ENCODE data around the gene SETD2.
A peak's percentile ranks its signal among the peaks of the same experiment; 100 is the strongest.
"Not testable (repeated sequence)": the region's sequence is repeated elsewhere in the genome, so short reads cannot be mapped to it uniquely, and the experiment has no call there.

SETD2 gene

DNA sequence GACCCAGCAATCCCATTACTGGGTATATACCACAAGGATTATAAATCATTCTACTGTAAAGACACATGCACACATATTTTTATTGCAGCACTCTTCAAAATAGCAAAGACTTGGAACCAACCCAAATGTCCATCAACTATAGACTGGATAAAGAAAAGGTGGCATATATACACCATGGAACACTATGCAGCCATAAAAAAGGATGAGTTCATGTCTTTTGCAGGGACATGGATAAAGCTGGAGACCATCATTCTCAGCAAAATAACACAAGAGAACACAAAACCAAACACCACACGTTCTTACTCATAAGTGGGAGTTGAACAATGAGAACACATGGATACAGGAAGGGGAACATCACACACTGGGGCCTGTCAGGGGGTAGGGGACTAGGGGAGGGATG is 137.5 kb downstream of the SETD2 start:
- DNase-seq, result not testable (repeated sequence)

DNA sequence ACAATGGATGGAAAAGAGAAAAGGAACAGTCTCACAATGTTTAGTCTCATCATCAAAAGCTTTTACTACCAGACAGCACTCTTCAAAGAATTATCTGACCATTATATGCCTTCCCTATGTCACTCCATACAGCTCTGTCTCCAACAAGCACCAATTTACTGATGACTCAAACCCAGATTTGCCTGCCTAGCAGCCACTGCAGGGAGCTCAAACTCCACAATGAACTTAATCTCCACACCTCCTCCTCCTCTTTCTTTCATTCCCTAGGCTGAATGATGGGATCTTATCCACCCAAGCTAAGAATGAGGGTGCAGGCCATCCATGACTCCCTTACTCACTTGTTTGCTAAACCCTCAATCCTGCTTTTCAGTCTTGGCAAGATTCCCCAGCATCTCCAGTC is 139.0 kb downstream of the SETD2 start:
- no peak for DNase-seq

DNA sequence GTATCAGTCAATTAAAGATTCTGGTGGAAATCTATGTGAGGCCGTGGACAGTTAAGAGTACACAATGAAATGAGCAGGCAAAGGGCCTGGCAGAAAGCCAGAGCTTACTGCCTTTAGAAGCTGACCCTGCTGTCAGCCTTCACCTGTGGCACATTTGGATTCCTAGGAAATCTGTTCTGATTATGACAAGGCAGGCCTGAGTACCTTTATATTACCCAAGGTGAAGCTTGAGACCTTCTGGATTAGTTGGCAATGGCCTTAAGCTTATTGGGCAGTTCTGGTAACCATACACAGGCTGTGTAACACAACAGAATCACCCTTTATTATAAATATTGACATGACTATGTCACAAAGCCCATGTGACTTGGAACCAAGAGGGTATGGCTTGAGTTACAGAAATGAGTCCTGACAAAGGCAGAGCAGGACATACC is 141.3 kb downstream of the SETD2 start:
- DNase-seq, result no peak

DNA sequence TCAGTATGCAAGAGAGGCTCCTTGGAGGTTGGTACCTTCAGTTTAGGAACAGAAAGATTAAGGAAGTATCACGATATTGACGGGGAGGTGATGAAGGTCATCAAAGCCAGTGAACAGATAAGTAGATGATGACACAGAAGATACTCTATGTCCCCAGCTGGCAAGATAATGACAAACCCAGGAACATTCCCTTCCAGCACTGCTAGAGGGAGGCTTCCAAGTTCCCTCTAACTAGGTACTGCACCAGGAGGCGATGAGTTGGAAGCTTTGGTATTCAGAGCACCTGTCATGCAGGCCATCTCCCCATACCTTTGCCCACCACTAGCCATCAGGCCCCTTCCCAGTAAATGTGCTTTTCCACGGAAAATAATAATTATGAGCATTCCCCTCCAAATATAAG is 143.6 kb downstream of the SETD2 start:
- no peak for DNase-seq

DNA sequence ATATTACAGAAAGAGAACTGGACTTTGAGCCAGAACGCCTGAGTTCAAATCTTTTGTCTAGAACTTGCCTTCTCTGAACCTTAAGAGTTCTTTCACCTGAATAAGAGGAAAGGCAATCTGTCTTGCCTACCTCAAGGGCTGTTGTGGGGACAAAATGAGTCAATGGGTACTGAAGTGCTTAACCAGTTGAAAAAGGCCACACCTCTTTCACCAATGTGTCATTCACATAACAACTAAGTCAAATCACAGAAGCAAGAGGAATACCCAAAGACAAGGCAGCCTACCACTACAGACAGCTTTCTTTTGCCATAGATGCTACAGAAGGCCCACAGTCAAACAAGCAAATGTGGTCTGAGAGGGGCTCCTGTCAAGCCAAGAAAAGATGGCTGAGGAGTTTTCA is 144.7 kb downstream of the SETD2 start:
- peak; percentile 58 for DNase-seq

DNA sequence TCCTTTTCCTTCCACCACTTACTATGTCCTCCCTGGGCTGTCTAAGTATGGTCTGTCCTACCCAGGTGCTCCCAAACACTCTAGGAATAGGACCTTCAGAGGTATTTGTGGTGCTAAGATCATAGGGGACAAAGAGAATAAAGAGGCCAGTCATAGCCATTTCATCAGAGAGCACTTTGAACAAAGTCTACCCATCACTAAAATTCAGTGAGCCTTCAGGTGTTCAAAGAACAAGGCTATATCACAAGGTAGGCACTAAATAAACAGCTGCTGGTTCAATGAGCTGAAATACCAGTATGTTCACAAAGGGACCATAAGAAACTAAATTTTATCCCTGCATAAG is 145.7 kb downstream of the SETD2 start:
- DNase-seq, result no peak

DNA sequence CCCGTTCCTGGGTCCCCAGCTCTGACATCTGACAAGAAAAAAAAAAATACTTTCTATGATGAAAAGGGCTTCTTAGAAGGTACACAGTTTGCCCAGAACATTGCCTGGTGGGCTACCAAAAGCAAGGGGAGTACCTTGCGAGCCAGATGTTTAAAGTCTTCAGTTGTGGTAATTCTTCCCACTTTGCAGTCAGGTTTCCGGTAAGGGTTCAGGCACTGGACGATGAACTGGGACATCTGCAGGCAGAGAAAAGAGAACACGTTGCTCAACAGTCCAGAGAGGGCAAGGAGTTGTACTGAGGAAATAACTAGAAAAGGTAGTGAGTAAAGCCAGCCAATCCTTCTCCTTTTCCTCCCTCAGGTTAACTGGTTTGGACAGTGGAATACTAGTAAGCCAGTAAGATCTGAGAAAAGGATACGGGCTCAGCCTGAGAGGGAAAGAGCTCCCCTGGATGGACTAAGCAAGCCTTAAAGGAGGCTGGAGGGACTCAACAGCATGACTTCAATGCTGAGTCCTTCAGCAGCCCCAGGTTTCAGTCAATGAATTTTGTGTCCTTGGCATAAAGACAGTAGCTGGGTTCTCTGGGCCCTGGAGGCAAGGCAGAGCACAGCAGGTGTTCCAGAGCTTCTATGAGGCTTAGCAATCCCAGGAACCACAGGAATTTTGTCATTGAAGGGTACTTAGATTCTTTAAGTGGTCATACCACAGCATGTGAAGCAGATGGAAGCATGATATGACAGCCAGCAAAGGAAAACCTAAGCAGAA is 146.2 kb downstream of the SETD2 start:
- no peak for DNase-seq

DNA sequence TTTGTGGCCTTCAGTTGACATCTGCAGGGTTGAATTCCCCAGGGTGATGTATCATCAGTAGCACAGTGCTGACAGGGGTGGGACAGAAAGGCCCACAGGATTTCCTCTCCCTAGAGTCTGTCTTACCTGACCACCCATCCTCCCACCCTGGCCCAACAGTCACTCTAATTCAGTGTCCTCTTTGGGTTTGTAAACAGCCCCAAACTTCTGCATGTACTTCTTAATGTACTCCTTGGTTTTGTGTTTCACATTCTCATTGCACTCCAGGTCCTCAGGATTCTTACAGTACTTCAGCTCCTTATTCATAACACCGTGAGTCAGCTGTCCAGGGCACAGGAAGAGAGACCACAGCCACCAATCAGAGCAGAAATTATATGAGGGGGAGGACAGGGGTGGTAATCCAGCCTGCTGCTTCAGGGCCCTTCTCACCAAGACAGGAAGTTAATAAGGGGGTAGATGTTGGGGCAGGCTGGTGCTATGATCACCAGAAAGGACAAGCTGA is 146.9 kb downstream of the SETD2 start:
- DNase-seq, result peak; percentile 31

DNA sequence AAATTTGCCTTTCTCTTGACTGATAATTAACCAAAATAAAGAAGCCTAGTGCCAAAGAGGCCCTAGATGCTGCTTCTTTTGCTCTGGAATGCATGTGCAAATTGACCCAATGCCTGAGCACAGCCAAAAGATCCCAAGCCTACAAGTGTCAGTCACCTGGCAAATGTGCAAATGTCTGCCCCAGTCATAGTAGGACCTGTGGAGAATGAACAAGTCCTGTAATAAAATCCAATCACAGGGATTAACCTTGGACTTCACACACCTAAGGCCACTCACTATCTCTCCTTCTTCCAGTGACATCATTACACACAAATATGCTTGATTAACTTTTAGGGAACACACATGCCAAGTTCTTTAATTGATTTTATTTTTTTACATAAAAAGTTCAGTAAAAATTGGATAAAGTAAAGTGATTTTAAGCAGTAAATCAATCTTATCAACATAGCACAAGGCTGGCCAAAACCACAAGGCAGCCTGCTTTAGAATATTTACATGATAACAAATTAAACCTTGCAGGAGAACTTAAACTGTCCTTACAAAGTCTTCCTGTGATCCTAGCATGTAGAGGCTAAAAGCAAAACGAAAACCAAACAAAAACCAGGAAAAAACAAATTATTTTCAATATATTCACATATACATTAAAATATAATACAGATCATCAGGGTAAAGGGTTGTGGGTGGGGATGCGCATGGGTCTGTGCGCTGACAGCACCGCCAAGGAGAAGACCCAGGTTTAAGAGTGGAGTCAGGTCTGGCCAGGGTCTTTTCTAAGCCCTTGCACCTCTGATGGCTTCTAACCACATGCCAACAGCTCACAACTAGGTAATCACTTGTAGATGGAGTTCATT is 147.6 kb downstream of the SETD2 start:
- no peak for DNase-seq

DNA sequence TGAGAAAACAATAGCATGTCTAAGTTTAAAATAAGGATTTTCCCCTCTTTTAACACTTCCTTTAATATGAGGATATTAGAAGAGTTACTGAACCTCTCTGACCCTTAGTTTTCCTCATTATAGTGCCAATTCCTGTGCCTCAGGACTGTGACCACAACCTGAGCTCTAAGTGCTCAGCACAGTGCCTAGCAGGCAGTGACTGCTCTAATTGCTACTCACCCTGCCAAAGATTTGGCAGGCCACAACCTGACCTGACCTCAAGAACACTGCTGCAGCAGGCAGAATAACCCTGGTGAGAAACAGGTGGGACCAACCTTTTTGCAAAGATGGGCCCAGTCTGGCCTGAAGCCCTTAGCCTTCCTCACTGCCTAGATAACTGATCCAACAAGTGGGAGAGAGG is 148.8 kb downstream of the SETD2 start:
- no peak for DNase-seq

DNA sequence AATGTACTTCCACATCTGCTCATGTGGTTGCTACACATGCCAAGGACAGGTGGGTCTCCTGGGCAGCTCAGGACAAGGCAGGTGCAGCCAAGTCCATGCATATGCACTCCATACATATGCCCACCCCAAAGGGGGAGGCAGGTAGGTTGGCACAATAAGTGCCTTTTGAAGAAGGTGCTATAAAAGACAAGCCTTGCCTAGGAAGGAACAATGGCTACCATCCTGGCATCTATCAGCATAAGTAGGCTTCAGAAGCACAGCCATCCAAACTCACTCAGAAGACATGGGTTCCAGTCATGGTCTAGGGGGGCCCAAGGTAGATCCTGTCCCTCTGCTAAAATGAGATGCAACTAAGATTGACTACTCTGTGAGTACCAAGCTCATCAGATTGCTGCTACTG is 149.9 kb downstream of the SETD2 start:
- DNase-seq, result no peak

DNA sequence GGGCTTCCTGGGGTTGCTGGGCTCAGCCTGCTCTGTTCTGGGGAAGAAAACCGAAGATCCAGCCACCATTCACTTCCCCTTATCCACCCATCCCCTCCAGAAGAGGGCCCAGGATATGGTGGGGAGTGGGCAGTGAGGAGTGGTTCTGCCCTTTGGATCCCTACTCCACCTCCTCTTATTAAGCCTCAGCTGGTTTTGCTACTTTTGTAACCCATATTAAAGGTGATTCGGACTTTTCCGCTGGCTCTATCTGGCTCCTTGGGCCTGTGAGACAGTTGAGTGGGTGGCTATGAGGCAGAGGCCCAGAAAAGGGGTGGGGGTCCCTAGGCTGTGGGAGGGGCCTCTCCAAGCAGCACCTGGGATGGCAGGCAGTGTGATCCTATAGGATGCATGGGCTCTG is 150.7 kb downstream of the SETD2 start:
- no peak for DNase-seq

DNA sequence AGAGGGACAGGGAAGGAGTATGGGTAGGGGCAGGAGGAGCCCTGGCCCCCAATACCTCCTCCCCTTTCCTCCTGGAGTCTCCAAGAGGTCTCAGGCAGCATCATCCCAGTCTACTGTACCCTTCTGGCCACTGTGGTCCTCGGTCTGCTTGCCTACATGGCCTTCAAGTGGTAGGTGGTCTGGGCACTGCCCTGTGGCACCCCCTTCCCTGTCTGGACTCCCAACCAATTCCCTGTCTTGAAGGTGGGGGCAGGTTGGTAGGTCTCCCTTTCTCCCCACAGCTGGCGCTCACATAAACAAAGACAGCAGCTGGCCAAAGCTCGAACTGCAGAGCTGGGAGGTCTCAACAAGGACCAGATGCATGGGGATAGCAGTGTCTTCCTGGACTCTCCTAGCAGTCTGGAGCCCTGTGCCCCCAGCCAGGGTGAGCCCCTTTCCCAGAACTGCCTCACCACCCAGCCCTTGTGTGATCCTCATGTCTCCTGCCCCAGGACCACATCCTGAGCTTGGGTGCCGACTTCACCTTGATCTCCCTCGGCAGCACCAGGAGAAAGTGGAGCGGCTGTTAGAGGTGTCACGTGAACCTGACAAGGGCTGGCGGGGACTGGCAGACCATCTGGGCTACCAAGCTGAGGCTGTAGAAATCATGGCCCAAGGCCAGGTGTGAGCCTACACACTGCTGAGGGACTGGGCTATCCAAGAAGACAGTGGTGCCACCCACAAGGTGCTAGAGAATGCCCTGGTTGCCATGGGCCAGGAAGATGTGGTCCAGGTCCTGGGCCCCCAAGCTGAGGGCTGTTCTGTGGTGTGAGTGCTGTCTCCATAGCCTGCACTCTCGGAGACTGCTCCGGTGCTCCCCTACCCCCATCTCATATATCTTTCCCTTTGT is 151.3 kb downstream of the SETD2 start:
- no peak for DNase-seq

DNA sequence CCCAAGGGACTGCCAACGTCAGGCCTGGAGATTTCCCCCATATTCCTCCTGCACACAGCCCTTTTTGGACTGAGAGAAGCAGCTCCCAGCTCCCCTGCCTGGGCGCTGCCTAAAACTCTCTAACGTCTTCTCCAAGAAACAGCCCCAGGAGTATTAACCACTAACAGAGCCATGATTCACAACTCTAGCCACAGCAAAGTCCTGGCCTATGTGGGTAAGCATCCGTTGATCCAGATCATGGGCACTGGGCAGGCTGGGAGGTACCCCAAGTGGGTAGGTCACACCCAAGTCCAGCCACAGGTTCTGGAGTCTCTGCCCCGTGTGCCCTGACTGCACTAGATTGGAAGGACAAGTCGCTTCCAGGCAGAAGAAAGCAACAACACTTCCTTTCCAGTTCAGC is 152.5 kb downstream of the SETD2 start:
- DNase-seq, result no peak

DNA sequence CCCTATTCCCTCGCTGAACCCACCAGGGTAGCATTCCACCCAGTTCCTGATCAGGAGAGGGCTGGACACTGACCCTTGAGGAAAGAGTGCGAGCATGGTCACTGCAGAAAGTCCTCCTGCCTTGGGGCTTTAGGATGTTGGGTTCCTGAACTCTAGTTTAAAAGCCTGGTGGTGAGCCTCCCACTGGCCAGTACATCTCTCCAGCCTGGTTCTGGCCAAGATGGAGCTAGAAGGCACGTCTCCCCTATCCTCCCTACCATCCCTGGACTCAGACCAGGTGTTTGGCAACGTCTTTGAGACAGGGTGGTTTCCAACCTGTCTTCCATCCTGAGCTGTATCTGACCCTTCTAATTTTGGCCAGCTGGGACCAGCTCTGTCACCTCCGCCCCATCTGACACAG is 153.0 kb downstream of the SETD2 start:
- no peak for DNase-seq

DNA sequence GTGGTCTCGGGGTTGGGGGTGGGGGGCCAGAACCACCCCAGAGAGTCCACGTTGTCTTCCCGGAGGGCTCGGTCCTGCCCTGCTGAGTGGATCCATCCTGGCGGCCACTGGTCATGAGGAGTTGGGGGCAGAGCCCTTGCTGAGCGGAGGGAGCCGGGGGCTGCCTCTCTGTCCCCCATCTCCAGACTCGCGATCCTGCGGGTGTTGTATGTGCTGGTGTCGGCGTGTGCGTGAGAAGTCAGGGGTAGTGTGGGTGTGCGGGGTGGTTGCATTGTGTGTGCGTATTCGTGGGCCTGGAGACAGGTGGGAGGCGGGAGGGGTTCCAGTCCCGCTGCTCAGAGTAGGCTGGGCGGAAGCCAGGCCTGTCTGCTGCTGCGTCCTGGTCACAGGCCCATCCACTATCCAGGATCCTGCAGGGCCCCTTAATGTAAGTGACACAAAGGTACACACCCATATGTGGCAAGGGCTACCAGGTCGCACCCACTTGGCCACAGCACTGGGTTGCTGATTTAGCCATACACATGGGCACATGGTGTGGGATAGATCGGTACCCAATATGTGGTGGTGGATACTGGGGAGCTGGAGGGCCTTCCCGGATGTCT is 153.7 kb downstream of the SETD2 start:
- no peak for DNase-seq

DNA sequence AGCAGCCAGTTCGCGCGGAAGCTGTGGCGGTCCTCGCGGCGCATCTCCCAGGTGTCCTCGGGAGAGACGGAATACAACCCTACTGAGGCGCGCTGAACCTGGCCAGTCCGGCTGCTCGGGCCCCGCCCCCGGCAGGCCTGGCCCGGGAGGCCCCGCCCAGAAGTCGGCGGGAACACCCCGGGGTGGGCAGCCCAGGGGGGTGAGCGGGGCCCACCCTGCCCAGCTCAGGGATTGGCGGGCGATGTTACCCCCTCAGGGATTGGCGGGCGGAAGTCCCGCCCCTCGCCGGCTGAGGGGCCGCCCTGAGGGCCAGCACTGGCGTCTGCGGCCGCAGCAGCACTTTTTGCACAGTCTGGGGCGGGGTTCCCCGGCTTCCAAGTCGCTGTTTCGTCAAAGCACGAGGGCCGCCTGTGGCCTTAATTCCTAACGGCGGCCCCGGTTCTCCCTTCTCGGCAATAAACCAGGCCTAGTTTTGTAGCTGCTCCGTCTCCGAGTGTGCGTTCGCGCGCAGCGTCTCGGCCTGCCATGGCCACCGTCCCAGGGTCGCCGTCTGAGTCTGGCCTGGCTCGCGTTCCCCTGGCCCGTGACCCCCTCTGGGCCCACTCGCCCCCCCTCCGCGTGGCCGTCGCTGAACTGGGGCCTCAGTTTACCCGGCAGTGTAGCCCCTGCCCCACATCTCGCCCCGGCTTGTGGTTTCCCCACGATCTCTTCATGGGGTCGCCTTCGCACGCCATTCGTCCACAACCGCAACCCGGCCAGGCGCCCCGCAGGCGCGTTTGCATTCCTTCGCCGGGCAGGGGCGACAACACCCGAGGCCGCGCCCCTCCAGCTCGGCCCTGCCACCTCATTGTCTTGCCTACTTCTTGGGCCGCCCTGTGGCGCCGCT is 154.4 kb downstream of the SETD2 start:
- peak; percentile 57 for DNase-seq

DNA sequence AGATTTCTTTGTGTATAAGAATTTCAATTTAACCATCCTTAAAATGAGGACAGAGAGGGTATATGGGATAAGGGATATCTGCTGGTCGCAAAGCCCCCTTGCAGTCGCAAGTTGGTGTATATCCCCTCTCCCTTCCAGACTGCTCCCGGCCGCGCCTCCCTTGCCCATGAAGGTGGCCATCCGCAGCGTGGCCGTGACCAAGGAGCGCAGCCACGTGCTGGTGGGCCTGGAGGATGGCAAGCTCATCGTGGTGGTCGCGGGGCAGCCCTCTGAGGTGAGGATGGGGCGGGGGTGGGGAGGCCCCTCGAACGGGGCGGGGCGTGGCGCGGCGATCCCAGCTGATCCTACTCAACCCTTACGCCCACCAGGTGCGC is 155.1 kb downstream of the SETD2 start:
- DNase-seq, result no peak

DNA sequence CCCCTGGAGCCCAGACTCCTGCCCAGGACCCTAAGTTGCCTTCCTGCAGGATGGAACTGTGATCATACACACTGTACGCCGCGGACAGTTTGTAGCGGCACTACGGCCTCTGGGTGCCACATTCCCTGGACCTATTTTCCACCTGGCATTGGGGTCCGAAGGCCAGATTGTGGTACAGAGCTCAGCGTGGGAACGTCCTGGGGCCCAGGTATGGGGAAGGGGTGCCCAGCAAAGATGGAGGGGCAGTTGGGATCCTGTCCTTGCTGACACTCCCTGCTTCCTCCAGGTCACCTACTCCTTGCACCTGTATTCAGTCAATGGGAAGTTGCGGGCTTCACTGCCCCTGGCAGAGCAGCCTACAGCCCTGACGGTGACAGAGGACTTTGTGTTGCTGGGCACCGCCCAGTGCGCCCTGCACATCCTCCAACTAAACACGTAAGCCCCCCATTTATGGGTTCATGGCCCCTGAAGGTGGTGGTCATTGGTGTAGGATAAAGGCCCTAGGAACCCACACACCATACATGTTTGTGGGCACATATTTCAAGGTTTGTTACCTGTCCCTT is 155.6 kb downstream of the SETD2 start:
- DNase-seq, result no peak

DNA sequence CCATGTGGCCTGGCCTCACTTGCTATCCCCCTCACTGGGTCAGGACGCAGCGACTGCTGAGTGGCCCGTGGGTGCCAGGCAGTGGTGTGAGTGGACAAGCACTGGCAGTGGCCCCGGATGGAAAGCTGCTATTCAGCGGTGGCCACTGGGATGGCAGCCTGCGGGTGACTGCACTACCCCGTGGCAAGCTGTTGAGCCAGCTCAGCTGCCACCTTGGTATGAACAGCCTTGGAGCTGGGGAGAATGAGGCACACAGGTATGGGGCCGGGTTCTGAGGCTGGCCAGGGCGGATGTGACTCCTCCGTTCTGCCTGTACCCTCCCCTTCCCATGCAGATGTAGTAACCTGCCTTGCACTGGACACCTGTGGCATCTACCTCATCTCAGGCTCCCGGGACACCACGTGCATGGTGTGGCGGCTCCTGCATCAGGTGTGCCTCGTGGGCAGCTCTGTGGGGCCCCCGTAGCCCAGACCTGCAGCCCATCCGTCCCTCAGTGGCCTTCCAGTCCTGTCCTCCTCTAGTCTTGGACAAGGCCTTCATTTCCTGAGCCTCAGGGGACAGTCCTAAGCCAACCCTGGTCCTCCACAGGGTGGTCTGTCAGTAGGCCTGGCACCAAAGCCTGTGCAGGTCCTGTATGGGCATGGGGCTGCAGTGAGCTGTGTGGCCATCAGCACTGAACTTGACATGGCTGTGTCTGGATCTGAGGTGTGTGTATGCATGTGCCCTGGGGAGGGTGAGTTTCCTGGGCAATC is 156.3 kb downstream of the SETD2 start:
- DNase-seq, result no peak

DNA sequence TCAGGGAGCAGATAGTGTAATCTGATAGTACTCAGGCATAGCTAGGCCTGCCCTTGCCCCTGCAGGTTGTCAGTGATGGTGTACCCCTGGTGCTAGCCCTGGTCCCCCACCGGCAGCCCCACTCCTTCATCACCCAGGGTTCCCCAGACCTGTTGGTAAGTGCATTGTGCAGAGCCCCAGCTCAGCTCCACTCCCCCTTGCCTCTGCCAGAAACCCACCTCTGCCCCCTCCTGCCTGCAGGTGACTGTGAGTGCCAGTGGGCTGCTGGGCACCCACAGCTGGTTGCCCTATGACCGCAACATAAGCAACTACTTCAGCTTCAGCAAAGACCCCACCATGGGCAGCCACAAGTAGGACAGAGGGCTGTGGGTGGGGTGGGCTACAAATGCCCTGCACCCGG is 156.9 kb downstream of the SETD2 start:
- DNase-seq, result no peak
